ENCODE results near the gene GUCY1A2. TPM values are rescaled to one million over a fixed set of nuclear protein-coding genes. Genes with fewer than 3 reads are reported as not detected.
A peak's percentile ranks its signal among the peaks of the same experiment; 100 is the strongest.

Gene GUCY1A2
- total RNA-seq, 1 donor: under 0.01 TPM

DNA sequence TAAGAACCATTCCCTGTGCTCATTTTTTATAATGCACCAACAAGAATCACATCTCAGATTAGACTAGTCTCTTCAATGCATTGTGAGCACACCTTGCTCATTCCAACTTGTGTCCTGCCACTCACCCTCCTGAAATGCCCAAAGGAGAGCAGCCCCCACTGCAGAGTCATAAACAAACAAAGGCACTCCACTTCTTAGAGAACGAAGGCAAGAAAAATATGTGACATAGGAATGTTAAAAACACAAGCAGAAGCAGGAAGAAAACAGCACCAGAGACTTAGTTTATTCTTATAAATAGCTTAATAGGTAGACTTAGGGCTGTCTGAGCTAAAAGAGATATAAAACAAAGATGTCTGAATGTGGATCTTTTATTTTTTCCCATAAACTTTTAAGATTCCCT, 57.2 kb downstream of the GUCY1A2 start:
- H3K27ac ChIP-seq (ENCODE audit: low read depth, low read length): no peak overlapping the region
- H3K4me2 ChIP-seq (ENCODE audit: insufficient read depth, low read length): no peak overlapping the region
- no peaks in the 10 kb centered on the region for H4K20me1 ChIP-seq (ENCODE audit: insufficient read depth, low read length)
- no peaks in the 10 kb centered on the region for H3K27me3 ChIP-seq (ENCODE audit: insufficient read depth, low read length)
- no peak overlapping the region for H2AFZ ChIP-seq (ENCODE audit: low read length)
- TF ChIP-seq, protein P1, sequence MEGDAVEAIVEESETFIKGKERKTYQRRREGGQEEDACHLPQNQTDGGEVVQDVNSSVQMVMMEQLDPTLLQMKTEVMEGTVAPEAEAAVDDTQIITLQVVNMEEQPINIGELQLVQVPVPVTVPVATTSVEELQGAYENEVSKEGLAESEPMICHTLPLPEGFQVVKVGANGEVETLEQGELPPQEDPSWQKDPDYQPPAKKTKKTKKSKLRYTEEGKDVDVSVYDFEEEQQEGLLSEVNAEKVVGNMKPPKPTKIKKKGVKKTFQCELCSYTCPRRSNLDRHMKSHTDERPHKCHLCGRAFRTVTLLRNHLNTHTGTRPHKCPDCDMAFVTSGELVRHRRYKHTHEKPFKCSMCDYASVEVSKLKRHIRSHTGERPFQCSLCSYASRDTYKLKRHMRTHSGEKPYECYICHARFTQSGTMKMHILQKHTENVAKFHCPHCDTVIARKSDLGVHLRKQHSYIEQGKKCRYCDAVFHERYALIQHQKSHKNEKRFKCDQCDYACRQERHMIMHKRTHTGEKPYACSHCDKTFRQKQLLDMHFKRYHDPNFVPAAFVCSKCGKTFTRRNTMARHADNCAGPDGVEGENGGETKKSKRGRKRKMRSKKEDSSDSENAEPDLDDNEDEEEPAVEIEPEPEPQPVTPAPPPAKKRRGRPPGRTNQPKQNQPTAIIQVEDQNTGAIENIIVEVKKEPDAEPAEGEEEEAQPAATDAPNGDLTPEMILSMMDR (IDR thresholded peaks at IDR 0.05; ENCODE audit: extremely low read depth, low read depth, low read length): no peak
- DNase-seq (ENCODE audit: insufficient read length, low spot score, missing footprints): peak; percentile 23
- peaks cover 6% of the 10 kb centered on the region for H3K4me1 ChIP-seq (ENCODE audit: insufficient read depth, low read length)
- no peaks in the 10 kb centered on the region for H3K9me3 ChIP-seq (ENCODE audit: low read depth, low read length)
- no peaks in the 10 kb centered on the region for H3K36me3 ChIP-seq (ENCODE audit: insufficient read depth, low read length)
- no peak overlapping the region for H3K4me3 ChIP-seq (ENCODE audit: insufficient read depth, low read length)
- H3K79me2 ChIP-seq (ENCODE audit: insufficient read depth, low read length): no peaks in the 10 kb centered on the region

DNA sequence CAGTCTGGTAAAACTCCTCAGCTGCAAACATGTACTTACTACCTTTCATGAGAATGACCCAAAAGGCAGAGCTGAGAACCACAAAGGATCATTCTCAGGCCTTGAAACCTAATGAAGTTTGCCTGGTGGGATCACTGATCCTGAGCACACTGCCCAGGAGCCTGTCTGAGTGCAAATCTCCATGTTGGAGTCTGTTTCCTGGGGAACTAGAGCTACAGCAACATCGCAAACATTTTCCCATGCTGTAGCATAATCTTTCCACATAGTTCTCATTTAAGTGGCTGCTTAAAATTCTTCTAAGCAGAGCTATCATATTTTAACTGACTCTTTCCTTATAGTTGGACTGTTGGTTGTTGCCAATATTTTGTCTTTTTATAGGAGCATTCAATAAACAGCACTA, 58.5 kb downstream of the GUCY1A2 start:
- no peak for DNase-seq (ENCODE audit: insufficient read length, low spot score, missing footprints)
- Histone ChIP-seq H3K4me3 (ENCODE audit: insufficient read depth, low read length) (no peak overlapping the region), H4K20me1 (ENCODE audit: insufficient read depth, low read length) (no peaks in the 10 kb centered on the region), H2AFZ (ENCODE audit: low read length) (no peak overlapping the region), H3K27ac (ENCODE audit: low read depth, low read length) (no peak overlapping the region), H3K79me2 (ENCODE audit: insufficient read depth, low read length) (no peaks in the 10 kb centered on the region), H3K36me3 (ENCODE audit: insufficient read depth, low read length) (no peaks in the 10 kb centered on the region), H3K4me2 (ENCODE audit: insufficient read depth, low read length) (no peak overlapping the region), H3K27me3 (ENCODE audit: insufficient read depth, low read length) (no peaks in the 10 kb centered on the region), H3K4me1 (ENCODE audit: insufficient read depth, low read length) (peaks cover 6% of the 10 kb centered on the region), H3K9me3 (ENCODE audit: low read depth, low read length) (no peaks in the 10 kb centered on the region)
- TF ChIP-seq, protein P1 (IDR thresholded peaks at IDR 0.05; ENCODE audit: extremely low read depth, low read depth, low read length): no peak

DNA sequence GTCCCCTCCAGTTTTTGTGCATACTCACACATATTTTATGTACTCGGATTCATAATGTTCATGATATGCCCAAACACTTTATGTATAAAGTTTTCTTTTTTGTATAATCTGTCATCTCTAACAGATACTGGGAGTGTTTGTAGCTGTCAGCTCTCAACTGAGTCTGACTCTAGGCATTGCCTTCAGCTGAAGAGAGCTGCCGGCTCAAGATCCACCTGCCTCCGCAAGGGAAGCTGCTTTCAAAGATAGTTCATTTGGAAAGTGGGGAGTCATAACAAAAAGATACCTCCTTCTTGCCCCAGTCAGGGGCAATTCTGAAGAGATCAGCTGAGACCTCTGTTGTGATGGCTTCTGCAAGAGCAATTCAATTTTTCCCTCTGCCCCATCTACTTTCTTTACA, 58.9 kb downstream of the GUCY1A2 start:
- Histone ChIP-seq H3K27me3 (ENCODE audit: insufficient read depth, low read length) (no peaks in the 10 kb centered on the region), H3K4me3 (ENCODE audit: insufficient read depth, low read length) (no peak overlapping the region), H3K4me2 (ENCODE audit: insufficient read depth, low read length) (no peak overlapping the region), H3K27ac (ENCODE audit: low read depth, low read length) (no peak overlapping the region), H3K9me3 (ENCODE audit: low read depth, low read length) (no peaks in the 10 kb centered on the region), H3K4me1 (ENCODE audit: insufficient read depth, low read length) (peaks cover 6% of the 10 kb centered on the region), H2AFZ (ENCODE audit: low read length) (no peak overlapping the region), H4K20me1 (ENCODE audit: insufficient read depth, low read length) (no peaks in the 10 kb centered on the region), H3K36me3 (ENCODE audit: insufficient read depth, low read length) (no peaks in the 10 kb centered on the region), H3K79me2 (ENCODE audit: insufficient read depth, low read length) (no peaks in the 10 kb centered on the region)
- TF ChIP-seq, protein P1 (IDR thresholded peaks at IDR 0.05; ENCODE audit: extremely low read depth, low read depth, low read length): no peak
- no peak for DNase-seq (ENCODE audit: insufficient read length, low spot score, missing footprints)

DNA sequence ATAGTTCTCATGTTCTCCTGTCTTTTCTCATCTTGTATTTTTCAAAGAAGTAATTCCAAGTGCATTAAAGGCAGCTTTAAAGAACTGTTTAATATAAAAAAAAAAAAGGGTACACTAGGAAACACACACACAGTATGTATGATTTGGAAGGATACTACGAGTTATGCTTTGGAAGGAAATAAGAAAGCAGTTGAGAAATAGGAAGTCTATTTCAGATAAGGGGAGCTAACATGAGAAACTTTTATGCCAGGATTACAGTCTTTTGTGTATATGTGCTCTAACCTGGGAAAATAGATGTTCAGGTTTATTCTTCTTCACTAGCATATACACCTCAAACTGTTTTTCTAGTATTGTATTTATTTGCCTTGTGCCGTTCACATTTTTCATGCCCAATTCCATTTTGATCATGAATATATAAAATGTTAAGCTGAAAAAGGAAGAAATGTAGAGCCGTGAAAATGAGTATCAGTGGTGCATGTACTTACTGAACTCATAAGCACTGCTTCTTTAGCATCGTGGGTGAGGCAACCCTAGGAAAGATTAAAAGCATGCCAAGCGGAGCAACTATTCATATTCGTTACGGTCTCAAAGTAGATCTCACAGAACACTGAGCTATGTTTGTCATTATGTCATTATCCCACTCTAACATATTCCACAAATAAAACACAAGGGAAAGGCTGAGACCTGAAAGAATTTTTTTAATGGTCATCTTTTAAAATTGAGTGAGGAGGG, 59.6 kb downstream of the GUCY1A2 start:
- no peak for DNase-seq (ENCODE audit: insufficient read length, low spot score, missing footprints)
- Histone ChIP-seq H3K79me2 (ENCODE audit: insufficient read depth, low read length) (no peaks in the 10 kb centered on the region), H3K27ac (ENCODE audit: low read depth, low read length) (no peak overlapping the region), H4K20me1 (ENCODE audit: insufficient read depth, low read length) (no peaks in the 10 kb centered on the region), H3K4me2 (ENCODE audit: insufficient read depth, low read length) (no peak overlapping the region), H2AFZ (ENCODE audit: low read length) (no peak overlapping the region), H3K9me3 (ENCODE audit: low read depth, low read length) (no peaks in the 10 kb centered on the region), H3K4me1 (ENCODE audit: insufficient read depth, low read length) (peaks cover 6% of the 10 kb centered on the region), H3K4me3 (ENCODE audit: insufficient read depth, low read length) (no peak overlapping the region), H3K36me3 (ENCODE audit: insufficient read depth, low read length) (no peaks in the 10 kb centered on the region), H3K27me3 (ENCODE audit: insufficient read depth, low read length) (no peaks in the 10 kb centered on the region)
- TF ChIP-seq, protein P1 (IDR thresholded peaks at IDR 0.05; ENCODE audit: extremely low read depth, low read depth, low read length): no peak
